Activated CD8-positive, alpha-beta memory T cell treated with anti-CD3 and anti-CD28 coated beads, Interleukin-2, amount 50 U/mL, for 24 hours (primary cell): ENCODE measurements around the gene MSN.
A peak's percentile ranks its signal among the peaks of the same experiment; 100 is the strongest.
"Not testable (repeated sequence)": the region's sequence is repeated elsewhere in the genome, so short reads cannot be mapped to it uniquely, and the experiment has no call there.

Source experiments
- DNase-seq: peaks from one replicate; pipeline ENCODE4 v3.0.0-alpha.2; 2020; ENCODE audit errors: extremely low read depth

MSN gene

DNA sequence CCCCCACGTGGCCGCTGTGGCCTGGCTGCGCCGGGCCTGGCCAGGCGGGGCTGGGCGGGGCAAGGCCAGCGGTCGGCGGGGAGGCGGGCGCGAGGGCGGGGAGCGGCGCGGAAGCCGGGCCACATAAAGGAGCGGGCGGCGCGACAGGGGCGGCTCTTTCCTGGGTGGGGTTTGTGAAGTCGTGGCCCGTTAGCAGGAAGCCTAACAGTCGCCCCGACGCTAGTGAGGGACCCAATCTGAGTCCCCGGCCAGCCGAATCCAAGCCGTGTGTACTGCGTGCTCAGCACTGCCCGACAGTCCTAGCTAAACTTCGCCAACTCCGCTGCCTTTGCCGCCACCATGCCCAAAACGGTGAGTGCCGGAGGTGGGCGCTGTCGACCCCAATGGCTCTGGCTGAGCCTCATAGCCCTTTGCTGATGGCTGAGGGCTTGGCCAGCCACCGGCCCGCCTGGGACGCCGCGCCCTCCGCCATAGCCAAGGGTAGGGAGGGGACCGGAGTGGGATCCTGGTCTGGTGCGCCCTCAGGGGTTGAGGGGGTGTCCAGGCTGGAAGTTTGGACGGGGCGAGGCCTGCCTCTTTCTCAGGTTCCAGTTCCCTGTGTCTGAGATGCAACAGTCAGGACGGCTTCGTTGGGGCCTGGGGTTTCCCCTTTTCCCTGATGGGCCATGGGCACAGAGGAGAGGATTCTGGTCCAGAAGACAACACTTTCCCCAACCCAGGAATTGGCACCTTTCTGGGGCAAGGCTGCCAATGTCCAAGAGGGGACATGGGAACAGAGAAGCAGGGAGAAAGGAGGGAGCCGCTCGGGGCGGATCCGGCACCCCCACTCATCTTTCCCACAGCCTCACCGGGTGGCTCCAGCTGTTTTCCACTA lies at the start of gene MSN:
Gene MSN, plus strand, starts transcription at position 152 of the 874 bp plus-strand sequence. Its CDS starts 188 bp downstream, at position 340.
- DNase-seq, result peak; percentile 43

DNA sequence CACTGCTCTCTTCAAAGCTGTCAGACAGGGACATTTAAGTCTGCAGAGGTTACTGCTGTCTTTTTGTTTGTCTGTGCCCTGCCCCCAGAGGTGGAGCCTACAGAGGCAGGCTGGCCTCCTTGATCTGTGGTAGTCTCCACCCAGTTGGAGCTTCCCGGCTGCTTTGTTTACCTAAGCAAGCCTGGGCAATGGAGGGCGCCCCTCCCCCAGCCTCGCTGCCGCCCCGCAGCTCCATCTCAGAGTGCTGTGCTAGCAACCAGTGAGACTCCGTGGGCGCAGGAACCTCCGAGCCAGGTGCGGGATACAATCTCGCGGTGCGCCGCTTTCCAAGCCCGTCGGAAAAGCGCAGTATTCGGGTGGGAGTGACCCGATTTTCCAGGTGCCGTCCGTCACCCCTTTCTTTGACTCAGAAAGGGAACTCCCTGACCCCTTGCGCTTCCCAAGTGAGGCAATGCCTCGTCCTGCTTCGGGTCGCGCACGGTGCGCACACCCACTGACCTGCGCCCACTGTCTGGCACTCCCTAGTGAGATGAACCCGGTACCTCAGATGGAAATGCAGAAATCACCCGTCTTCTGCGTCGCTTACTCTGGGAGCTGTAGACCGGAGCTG lies 47.3 kb upstream of the MSN start:
- DNase-seq, result not testable (repeated sequence)

DNA sequence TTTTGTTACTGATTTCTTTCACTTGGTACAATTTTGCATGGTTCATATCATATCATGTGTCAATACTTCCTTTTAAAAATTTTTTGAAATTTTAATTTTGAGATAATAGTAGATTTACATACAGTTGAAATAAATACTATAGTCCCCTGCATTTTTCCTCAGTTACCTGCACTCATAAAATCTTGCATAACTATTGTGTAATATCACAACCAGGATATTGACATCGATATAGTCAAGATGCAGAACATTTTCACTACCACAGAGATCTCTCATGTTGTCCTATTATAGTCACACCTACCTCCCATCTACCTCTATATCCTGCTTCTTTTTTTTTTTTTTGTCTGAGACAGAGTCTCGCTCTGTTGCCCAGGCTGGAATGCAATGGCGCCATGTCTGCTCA lies 36.7 kb upstream of the MSN start:
- DNase-seq, result no peak

DNA sequence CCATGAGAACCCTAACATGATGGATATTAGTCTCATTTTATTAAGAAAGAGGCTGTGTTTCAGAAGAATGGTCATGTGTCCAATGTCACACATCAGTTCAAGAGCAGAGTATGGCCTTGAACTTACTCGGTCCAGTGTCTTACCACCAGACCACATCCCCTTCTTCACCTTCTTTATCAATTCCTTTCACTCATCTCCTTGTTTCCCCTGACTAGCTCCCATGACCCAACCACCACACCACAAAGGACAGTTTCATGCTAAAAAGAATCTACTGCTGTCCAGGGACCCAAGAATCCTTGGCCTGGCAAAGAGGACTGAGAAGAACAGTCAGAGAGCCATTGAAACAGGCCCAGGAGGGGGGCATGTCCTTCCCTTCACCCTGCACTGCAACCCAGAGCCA lies 33.6 kb upstream of the MSN start:
- no peak for DNase-seq

DNA sequence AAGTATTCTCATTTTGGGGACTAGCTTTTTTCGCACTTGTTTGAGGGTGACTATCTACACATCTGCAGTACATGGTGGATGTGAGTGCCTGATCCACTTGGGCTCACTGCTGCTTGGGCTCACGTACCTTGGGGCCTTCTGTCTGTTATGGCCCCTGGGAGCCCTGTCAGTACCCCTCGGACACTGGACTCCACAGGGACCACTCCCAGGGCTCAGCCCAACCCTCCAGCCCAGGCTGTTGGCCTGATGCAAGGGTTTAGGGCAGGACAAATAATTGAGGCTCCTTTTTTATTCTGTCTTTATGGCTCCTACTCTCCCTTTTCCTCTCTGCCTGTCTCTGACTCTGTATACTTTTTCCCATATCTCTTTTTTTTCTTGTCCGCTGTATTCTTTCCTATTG lies 32.7 kb upstream of the MSN start:
- no peak for DNase-seq

DNA sequence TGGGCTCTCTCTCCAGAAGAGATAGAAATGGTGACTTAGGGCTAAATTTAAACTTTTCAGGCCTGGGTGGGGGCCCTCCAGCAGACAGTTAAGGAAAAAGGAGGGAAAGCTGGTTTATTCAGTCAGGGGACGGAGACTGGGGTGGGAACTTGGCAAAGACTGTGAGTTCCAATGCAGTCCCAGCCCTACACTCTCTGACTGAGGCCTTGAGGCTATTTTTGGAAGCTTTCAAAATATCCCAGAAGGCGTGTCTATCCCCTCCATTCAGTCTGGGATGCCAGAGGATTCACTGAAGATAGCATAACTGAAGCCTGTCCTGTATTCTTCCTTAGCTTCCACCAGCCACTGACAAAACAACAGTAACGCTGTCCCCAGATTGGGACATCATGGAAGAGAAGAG lies 32.1 kb upstream of the MSN start:
- DNase-seq, result no peak

DNA sequence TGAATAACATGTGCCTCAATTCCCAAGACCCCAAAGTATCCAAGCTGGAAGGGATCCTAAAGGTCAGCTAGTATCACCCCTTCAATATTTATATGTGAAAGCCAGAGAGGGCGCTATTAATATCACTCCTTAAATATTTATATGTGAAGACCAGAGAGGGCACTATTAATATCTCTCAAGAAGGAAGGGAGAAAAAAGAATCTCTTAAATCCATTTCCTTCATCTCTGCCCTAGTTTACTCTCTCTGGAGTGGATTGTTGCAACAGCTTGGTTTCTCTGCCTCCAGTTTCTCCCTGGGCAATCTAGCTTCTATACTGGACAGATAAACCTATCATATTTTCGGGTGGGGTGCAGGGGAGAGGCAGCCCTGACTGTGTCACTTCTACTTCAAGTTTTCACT lies 31.6 kb upstream of the MSN start:
- DNase-seq, result no peak

DNA sequence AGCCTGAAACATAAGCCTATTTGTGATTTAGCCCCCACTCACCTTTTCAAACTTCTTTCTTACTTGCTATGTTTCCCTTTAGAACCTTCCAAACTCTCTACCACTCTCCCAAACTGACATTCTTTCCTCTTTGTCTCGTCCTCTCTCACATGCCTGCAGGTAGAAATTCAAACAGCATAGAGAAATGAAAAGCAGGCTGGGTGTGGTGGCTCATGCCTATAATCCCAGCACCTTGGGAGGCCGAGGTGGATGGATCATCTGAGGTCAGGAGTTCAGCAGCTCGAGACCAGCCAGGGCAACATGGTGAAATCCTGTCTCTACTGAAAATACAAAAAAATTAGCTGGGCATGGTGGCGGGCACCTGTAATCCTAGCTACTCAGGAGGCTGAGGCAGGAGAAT lies 31.2 kb upstream of the MSN start:
- not testable (repeated sequence) for DNase-seq

DNA sequence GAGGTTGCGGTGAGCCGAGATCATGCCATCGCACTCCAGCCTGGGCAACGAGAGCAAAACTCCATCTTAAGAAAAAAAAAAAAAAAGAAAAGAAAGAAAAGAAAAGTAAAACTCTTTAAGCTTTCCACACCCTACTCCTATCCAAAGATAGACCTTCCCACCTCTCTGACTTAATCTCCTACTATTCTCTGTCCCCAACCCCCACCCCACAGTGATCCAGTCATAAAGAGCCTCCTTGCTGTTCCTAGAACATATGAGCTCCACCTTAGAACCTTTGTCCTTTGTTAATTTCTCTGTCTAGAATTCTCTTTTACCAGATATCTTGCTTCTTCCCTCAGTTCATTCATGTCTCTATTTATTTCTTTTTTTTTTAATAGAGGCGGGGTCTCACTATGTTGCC lies 30.1 kb upstream of the MSN start:
- no peak for DNase-seq

DNA sequence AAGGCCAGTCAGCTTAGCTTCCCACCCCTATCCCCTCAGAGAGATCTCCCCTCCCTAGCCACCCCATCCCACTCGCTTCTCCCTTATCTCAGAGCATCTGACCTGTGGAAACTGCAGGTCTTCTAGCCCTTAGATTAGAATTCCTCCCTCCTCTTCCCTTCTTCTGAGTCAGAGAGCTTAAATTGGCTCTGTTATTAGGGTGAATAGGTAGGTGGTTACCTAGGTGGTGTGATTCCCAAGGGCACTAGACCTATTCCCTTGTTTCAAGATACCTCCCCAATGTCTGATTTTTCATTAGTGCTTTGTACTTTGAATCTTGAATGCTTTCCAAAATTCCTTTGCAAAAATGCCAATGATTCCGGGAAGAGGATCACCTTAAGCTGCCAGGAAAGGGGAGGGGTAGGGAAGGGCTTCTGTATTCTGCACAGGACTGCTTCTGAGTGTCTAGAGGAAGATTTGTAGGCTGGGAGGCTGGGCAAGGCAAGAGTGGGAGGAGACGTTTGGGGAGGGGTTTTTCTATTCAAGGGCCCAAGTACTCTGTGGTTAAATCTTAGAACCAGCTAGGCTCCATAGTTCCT lies 24.5 kb upstream of the MSN start:
- DNase-seq, result no peak

DNA sequence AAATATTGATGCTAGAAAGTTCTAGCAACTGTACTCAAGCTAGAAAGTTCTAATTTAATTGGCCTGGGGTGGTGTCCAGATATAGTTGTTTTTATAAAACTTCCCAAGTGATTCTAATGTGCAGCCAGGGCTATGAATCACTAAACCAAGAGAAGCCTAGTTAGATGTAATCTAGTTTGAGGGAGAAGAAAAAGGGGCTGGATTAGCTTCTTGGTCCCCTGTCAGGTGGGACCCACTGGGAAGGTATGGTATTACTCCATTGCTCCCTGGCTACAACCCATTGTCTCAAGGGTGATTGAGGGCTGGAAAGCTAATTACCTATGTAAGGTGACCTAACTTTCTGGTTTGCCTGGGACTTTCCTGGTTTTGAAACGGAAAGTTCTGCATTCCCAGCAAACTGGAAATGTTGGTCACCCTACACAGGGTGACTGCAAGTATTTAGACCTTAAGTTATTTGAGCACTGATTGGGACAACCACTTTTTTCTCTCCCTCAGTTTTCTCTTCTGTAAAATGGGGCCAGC lies 23.9 kb upstream of the MSN start:
- no peak for DNase-seq

DNA sequence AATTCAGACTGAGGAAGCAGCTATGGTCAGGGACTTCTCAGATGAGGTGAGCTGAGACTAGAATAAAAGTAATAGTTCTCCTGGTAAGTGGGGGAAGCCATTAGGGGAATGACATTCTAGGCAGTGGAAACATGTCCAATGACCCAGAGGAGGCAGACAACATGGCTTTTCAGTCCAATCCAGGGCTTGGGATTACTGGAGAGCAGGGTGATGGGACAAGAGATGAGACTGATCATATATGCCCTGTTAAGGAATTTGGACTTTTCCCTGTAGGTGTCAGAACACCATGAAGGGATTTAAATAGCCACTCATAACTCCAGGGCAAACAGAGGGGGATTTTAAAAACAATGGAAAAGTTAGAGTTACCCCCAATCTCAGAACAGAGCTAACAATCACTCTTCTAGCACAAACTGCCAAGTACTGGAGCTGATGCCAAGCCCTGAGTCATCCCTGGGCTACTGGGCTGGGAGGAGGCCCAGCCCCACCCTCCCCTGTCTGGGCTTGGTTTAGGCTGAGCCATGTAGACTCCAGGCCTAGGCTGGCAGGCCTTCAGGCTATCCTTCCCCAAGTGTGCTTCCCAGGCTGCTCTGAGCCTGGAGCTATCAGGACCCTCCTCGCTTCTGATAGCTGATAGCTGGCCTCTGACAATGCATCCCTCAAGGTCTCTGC lies 22.7 kb upstream of the MSN start:
- DNase-seq, result no peak

DNA sequence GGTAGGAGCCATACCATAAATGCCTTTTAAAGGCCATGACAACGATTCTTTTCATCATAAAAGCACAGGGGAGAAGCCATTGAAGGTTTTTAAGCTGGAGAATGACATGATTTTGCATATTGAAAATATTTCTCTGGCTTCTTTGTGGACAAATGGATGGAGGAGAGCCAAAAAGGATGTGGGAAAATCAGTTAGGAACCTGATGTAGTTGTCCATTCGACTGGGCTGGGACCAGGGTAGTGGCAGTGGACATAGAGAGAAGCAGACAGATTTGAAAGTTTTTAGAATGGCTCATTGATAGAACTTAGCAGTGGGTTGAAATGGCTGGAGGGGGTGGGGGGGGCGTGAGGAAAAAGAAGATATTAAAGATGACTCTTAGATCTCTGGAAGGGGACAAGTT lies 19.7 kb upstream of the MSN start:
- no peak for DNase-seq

DNA sequence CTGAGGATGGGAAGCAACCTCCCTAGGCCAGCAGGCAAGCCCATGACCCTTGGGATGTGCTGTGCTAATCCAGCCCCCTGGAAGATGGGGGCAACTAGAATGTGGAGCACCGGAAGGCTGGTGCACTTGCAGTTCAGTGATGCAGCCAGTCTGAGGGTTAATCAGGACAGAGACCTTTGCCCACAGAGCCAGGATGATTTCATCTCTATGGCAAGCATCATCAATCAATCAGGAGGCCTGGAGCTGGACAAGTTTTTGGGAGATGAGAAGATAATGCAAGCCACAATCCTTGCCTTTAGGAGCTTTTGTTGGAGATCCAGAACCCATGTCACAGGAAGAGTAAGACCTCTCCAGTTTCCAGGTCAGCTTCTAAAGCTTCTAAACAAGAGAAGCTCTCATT lies 15.4 kb upstream of the MSN start:
- no peak for DNase-seq

DNA sequence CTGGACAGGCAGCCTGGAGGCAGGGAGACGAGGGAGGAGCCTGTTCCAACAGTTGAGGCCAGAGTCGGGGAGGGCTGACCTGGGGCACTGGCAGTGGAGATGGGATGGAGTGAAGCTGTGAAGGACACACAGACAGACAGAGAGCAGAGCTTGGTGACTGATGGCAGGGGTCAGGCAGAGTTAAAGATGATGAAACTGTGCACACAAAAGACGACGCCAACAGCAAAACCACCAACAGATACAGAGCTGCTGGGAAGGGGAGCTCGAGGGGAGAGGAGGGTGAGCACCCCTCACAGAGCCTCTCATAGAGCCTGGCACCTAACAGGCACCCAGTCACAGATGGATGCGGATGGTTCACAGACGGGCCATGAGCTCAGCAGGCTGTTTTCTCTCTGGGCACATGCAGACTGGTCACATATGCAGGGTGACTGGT lies 10.4 kb upstream of the MSN start:
- not testable (repeated sequence) for DNase-seq

DNA sequence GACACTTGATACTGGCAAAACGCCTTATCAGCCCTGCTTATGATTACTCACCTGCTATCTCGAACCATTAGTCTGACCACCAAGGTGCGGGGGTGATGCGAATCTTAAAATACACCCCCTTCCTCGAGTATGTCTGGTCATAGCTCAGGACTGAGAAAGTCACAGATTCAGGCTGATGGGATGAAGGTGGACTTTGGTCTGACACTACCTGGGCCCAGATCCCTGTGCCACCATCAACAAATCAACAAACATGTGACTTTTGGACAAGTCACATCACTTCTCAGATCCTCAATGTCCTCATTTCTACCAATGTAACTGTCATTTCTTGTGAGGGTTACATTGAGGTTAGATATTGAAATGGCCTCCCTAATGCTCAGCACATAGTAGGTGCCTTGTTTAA lies 9.8 kb upstream of the MSN start:
- no peak for DNase-seq

DNA sequence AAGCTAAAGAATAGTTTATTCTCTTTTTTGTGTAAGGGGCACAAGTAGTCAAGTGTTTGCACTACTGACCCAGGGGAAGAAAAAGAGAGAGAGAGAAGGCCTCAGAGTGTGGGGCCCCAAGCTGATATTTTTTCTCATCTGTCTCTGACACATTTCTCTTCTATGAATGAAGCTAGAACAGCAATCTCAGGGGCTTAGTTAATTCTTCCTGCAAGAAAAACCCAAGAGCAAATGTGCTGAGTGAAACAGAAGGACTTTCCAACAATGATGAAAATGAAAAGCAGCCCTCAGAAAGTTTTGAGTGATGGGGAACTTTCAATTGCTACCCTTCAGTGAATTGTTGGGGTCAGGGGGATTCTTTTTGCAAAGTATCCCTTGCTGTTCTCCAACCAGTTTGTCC lies 9.2 kb upstream of the MSN start:
- no peak for DNase-seq

DNA sequence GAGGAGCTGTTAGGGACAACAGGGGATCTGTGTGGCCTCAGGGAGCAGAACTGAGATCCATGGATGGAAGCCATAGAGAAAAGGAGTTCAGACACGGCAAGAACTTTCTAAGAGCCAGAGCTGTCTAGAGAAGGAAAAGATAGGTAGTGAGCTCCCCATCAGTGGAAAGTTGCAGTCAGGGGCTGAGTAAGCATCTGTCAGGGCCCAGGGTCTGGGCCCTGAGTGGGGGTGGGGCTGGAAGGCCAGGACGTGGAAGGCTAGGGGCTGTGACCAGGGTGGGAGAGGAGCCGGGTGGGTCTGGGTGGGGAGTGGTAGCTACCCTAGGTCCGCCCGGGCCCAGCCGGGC lies 324 bp upstream of the MSN start:
- DNase-seq, result no peak

DNA sequence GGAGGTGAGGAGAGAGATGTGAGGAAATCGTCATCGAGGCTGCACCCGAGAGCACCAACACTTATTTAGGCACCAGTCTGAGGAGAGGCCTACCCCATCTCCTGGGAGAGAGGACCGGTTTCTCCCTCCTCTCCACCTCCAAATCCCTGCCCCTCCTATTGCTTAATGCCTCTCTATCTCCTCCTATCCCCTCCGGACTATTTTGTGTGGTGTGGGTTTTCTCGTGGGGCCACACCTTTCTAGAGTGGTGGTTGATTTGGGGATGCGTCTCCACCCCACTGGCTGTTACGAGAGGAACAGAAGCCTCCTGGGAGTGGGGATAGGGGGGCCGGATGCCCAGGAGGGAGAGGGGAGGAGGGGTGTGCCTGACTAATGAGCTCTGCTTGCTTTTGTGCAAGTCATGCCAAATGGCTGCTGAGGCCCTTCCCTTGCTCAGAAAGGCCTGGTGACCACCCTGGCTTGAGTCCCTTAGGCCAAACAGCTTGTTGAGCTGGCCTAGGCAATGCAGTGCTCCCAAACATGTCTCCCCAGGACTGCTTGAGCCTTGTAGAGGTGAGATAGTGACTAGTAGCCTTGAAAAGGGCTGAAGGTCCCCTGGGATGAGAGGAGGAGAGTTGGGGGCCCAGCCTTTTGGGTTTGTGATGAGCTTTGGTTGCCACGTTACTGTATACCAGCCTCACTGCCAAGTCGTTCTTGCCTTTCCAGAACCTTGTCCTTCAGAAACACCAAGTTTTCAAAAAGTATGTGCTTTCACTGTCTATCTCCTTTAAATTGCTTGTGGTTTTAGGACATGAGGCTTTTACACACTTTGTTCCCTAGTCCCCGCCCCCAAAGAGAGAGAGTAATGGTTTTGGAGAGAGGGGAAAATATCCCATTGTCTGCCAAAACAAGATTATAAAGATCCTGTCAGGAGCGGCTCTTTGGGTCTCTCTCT lies 1.2 kb downstream of the MSN start:
- no peak for DNase-seq

DNA sequence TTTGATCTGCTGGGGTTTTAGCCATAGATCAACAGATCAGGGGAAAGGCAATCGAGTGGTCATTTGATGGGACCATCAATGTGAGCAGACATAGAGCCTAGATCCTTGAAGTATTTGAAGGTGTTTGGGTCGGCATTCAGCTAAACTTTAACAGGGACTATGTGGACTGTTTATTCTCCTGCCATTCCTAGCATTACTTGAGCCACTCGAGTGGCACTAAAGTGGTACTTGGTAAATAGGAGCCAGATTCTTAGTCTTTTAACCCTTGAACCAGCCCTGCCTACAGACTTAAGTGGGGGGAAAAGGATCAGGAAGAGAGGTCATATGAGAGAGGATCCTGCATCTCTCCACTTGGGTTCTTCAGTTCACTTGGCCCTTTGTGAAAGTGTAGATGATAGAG lies 3.8 kb downstream of the MSN start:
- no peak for DNase-seq

DNA sequence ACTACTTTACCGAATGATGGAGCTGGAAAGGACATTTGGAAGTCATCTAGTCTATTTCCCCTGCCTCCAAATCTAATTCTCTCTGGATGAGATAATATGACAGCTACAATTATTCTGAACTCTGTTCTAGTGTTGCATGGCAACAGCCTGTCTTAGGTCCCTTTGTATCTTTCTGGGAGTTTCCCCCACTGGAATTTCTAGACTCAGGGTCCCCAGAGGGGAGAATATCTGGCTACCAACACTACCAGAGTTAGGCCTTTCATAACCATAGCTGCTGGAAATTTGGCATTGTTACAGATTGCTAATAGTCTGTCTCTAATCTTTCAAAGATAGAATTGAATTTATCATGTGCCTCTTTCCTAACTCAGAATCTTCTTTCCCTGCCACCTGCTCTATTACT lies 4.5 kb downstream of the MSN start:
- no peak for DNase-seq
